Gastrocnemius medialis (tissue), 4 donors: ENCODE data around the gene DDA1. TPM values are rescaled to one million over a fixed set of nuclear protein-coding genes. Genes with fewer than 3 reads are reported as not detected.

Experiments
- ATAC-seq, 2 donors: fragments of 150-250 bp; one replicate each; pipeline ENCODE4 v1.9.1; 2016
- DNase-seq, 2 donors: peaks; one replicate each; pipeline ENCODE4 v3.0.0-alpha.2; 2019
- H3K27ac ChIP-seq, 4 donors: fragments of 200-600 bp; sonication (generic); 1 replicate in 1 of 4; 2 replicates in 3 of 4; pipeline ENCODE4 v1.5.1; 2016 to 2018; ENCODE audit warnings: mild to moderate bottlenecking in 2 of 4, moderate library complexity in 1 of 4
- H3K27me3 ChIP-seq, 3 donors: fragments of 200-600 bp; sonication (generic) in 2 of 3; 1 replicate in 1 of 3; 2 replicates in 2 of 3; pipeline versions ENCODE4 v1.5.1 to v1.6.0; 2016 to 2019; ENCODE audit warnings: mild to moderate bottlenecking in 1 of 3, moderate library complexity in 1 of 3
- H3K36me3 ChIP-seq, 2 donors: fragments of 200-600 bp; sonication (generic) in 1 of 2; one replicate each; pipeline ENCODE4 v1.5.1; 2017 to 2018
- H3K4me1 ChIP-seq, 2 donors: fragments of 200-600 bp; sonication (generic) in 1 of 2; one replicate each; pipeline ENCODE4 v1.5.1; 2016 to 2017; ENCODE audit warnings: mild to moderate bottlenecking in 2 of 2
- H3K4me3 ChIP-seq, 4 donors: fragments of 200-600 bp; sonication (generic) in 3 of 4; 1 replicate in 1 of 4; 2 replicates in 3 of 4; pipeline ENCODE4 v1.5.1; 2016 to 2019; ENCODE audit warnings: mild to moderate bottlenecking in 2 of 4
- H3K9me3 ChIP-seq, 3 donors: fragments of 200-600 bp; sonication (generic) in 2 of 3; 1 replicate in 1 of 3; 2 replicates in 2 of 3; pipeline ENCODE4 v1.5.1; 2016 to 2019
- CTCF ChIP-seq, 5 experiments: fragments of 450-650 bp in 3 of 5; fragments of 200-600 bp in 2 of 5; sonication (generic) in 2 of 5; IDR thresholded peaks in 4 of 5; conservative IDR thresholded peaks in 1 of 5; 1 replicate in 4 of 5; 2 replicates in 1 of 5; pipeline ENCODE4 v1.5.1; 2016 to 2019; ENCODE audit warnings: antibody characterized with exemption in 5 of 5, mild to moderate bottlenecking in 3 of 5, moderate library complexity in 3 of 5
- POLR2A ChIP-seq, 2 donors: fragments of 450-650 bp; IDR thresholded peaks; one replicate each; pipeline ENCODE4 v1.6.1; 2017; ENCODE audit warnings: antibody characterized with exemption in 2 of 2, mild to moderate bottlenecking in 2 of 2, moderate library complexity in 2 of 2
- in situ Hi-C, 4 donors: fragments of 200-750 bp; cut with MboI; loops; one replicate each; pipeline versions ENCODE4 v1.15.0 to v1.8.0; 2017; ENCODE audit warnings: low sequenced_read_pairs in 4 of 4
- intact Hi-C: fragments of 100-400 bp; cut with DNase I; formaldehyde crosslinking; loops from one replicate; pipeline ENCODE4 v1.15.1; 2023; ENCODE audit warnings: low total_unique reads
- total RNA-seq, 4 donors: library from RNA; depleted of rRNA; stranded (reverse); fragments of >200 nt; gene quantifications; one replicate each; pipeline versions ENCODE4 v1.1.0 to v1.2.3, GENCODE V29; 2016

Gene DDA1
- total RNA-seq, 4 donors from 2014 or later: 18.7 to 40.0 (median 27.0) TPM

- in situ Hi-C loops (no loop called here), intact Hi-C loops (no loop called here)
- ATAC-seq (no peak), DNase-seq (no peak)
- H3K4me1 ChIP-seq: peaks cover 17 to 21% of the 10 kb centered on the region in 2 donors
- H3K36me3 ChIP-seq: peaks cover 0 to 27% of the 10 kb centered on the region in 2 donors
- H3K9me3 ChIP-seq: no peaks in the 10 kb centered on the region
- TF ChIP-seq CTCF (IDR thresholded peaks at IDR 0.05 in 4 of 5, conservative IDR thresholded peaks at IDR 0.05 in 1 of 5) (no peak), POLR2A (IDR thresholded peaks at IDR 0.05) (no peak)
- H3K27me3 ChIP-seq: no peaks in the 10 kb centered on the region
- no peak overlapping the region for H3K27ac ChIP-seq
- H3K4me3 ChIP-seq: no peak overlapping the region
These were observed 2.3 kb downstream of the DDA1 start for GRCh38 chr19:17311455-17312188.

GRCh38 chr19:17312189-17313113 lies 3.1 kb downstream of the DDA1 start:
- H3K27me3 ChIP-seq: no peaks in the 10 kb centered on the region
- no peak overlapping the region for H3K4me3 ChIP-seq
- peaks cover 11 to 13% of the 10 kb centered on the region in 2 donors for H3K4me1 ChIP-seq
- no peak overlapping the region for H3K27ac ChIP-seq
- no peaks in the 10 kb centered on the region for H3K9me3 ChIP-seq
- ATAC-seq: no peak
- TF ChIP-seq POLR2A (IDR thresholded peaks at IDR 0.05) (no peak), CTCF (IDR thresholded peaks at IDR 0.05 in 4 of 5, conservative IDR thresholded peaks at IDR 0.05 in 1 of 5) (no peak)
- H3K36me3 ChIP-seq: peaks cover 0 to 33% of the 10 kb centered on the region in 2 donors
- in situ Hi-C loops: no loop called here
- intact Hi-C loops: no loop called here
- no peak for DNase-seq

- TF ChIP-seq CTCF (IDR thresholded peaks at IDR 0.05 in 4 of 5, conservative IDR thresholded peaks at IDR 0.05 in 1 of 5): no peak
- TF ChIP-seq POLR2A (IDR thresholded peaks at IDR 0.05): no peak
- Histone ChIP-seq H3K27me3 (no peaks in the 10 kb centered on the region), H3K4me3 (no peak overlapping the region), H3K27ac (no peak overlapping the region), H3K4me1 (peaks cover 11 to 12% of the 10 kb centered on the region in 2 donors), H3K9me3 (no peaks in the 10 kb centered on the region), H3K36me3 (peaks cover 0 to 36% of the 10 kb centered on the region in 2 donors)
- no peak for ATAC-seq
- DNase-seq: no peak
- in situ Hi-C loops (no loop called here), intact Hi-C loops (no loop called here)
These were observed 4.7 kb downstream of the DDA1 start for GRCh38 chr19:17314007-17314593.

- DNase-seq (no peak), ATAC-seq (no peak)
- in situ Hi-C loops (no loop called here), intact Hi-C loops (no loop called here)
- no peak overlapping the region for H3K4me3 ChIP-seq
- no peaks in the 10 kb centered on the region for H3K9me3 ChIP-seq
- H3K4me1 ChIP-seq: no peaks in the 10 kb centered on the region
- no peaks in the 10 kb centered on the region for H3K27me3 ChIP-seq
- H3K36me3 ChIP-seq: peaks cover 0 to 58% of the 10 kb centered on the region in 2 donors
- no peak overlapping the region for H3K27ac ChIP-seq
- no peak for TF ChIP-seq CTCF (IDR thresholded peaks at IDR 0.05 in 4 of 5, conservative IDR thresholded peaks at IDR 0.05 in 1 of 5)
- no peak for TF ChIP-seq POLR2A (IDR thresholded peaks at IDR 0.05)
These were observed 9.6 kb downstream of the DDA1 start for GRCh38 chr19:17318966-17319365.
